MM.1S (cell line): Measurements from ENCODE around the gene GAGE12J.
"Not testable (repeated sequence)": the region's sequence is repeated elsewhere in the genome, so short reads cannot be mapped to it uniquely, and the experiment has no call there.

Experiments
- DNase-seq: peaks from one replicate; pipeline ENCODE4 v3.0.0-alpha.2; 2015
- H2AFZ ChIP-seq: fragments of 300-600 bp; sonication (generic); 2 replicates; pipeline ENCODE4 v1.6.0; 2016; ENCODE audit warnings: antibody characterized with exemption, low read length
- H3F3A ChIP-seq: fragments of 300-600 bp; sonication (generic); 2 replicates; pipeline ENCODE4 v1.6.1; 2016; ENCODE audit warnings: mild to moderate bottlenecking, antibody characterized with exemption, low read length, moderate library complexity, mixed read lengths; ENCODE audit not compliant: insufficient read depth
- H3K27ac ChIP-seq: fragments of 300-600 bp; sonication (generic); 2 replicates; pipeline ENCODE4 v1.5.1; 2016; ENCODE audit warnings: mild to moderate bottlenecking, low read length
- H3K27me3 ChIP-seq: fragments of 300-600 bp; sonication (generic); replicated peaks from 2 replicates; pipeline ENCODE4 v1.6.0; 2016; ENCODE audit warnings: low read length; ENCODE audit not compliant: insufficient read depth
- H3K36me3 ChIP-seq: fragments of 300-600 bp; sonication (generic); replicated peaks from 2 replicates; pipeline ENCODE4 v1.6.1; 2016; ENCODE audit warnings: mild to moderate bottlenecking, low read length, mixed read lengths; ENCODE audit not compliant: insufficient read depth
- H3K4me1 ChIP-seq: fragments of 300-600 bp; sonication (generic); 2 replicates; pipeline ENCODE4 v1.6.1; 2016; ENCODE audit warnings: low read length, mixed read lengths
- H3K4me2 ChIP-seq: fragments of 300-600 bp; sonication (generic); 2 replicates; pipeline ENCODE4 v1.6.0; 2016; ENCODE audit warnings: low read depth, low read length
- H3K4me3 ChIP-seq: fragments of 300-600 bp; sonication (generic); 2 replicates; pipeline ENCODE4 v1.5.1; 2016; ENCODE audit warnings: low read length, mixed read lengths
- H3K79me2 ChIP-seq: fragments of 300-600 bp; sonication (generic); 2 replicates; pipeline ENCODE4 v1.6.1; 2016; ENCODE audit warnings: mixed run types, low read length, mixed read lengths
- H3K9ac ChIP-seq: fragments of 300-600 bp; sonication (generic); 2 replicates; pipeline ENCODE4 v1.6.1; 2016; ENCODE audit warnings: low read length, mixed read lengths
- H3K9me2 ChIP-seq: fragments of 300-600 bp; sonication (generic); replicated peaks from 2 replicates; pipeline ENCODE4 v1.6.1; 2016; ENCODE audit warnings: mild to moderate bottlenecking, low read length, mixed read lengths; ENCODE audit not compliant: insufficient read depth
- H3K9me3 ChIP-seq: fragments of 300-600 bp; sonication (generic); replicated peaks from 2 replicates; pipeline ENCODE4 v1.6.1; 2016; ENCODE audit warnings: mild to moderate bottlenecking, low read length, mixed read lengths; ENCODE audit not compliant: insufficient read depth
- H4K20me1 ChIP-seq: fragments of 300-600 bp; sonication (generic); 2 replicates; pipeline ENCODE4 v1.6.1; 2016; ENCODE audit warnings: mild to moderate bottlenecking, low read length, moderate library complexity, mixed read lengths; ENCODE audit not compliant: insufficient read depth

GAGE12J gene

GRCh38 chrX:49331841-49332240, 10.0 kb downstream of the GAGE12J start:
- not testable (repeated sequence) for H2AFZ ChIP-seq, H3K4me1 ChIP-seq, H3K4me3 ChIP-seq, H4K20me1 ChIP-seq, H3K9ac ChIP-seq, H3K79me2 ChIP-seq, H3K27ac ChIP-seq, H3K4me2 ChIP-seq, DNase-seq, H3K27me3 ChIP-seq, H3K9me3 ChIP-seq, H3K36me3 ChIP-seq, H3F3A ChIP-seq, H3K9me2 ChIP-seq

GRCh38 chrX:49341449-49341848, 19.6 kb downstream of the GAGE12J start:
- not testable (repeated sequence) for H3K36me3 ChIP-seq, H3K4me2 ChIP-seq, H3K27me3 ChIP-seq, H3K79me2 ChIP-seq, DNase-seq, H3K27ac ChIP-seq, H2AFZ ChIP-seq, H3K9ac ChIP-seq, H3K9me2 ChIP-seq, H4K20me1 ChIP-seq, H3F3A ChIP-seq, H3K4me3 ChIP-seq, H3K4me1 ChIP-seq, H3K9me3 ChIP-seq

GRCh38 chrX:49344496-49345175, 22.8 kb downstream of the GAGE12J start:
- not testable (repeated sequence) for H4K20me1 ChIP-seq, H3K27me3 ChIP-seq, H3K9me2 ChIP-seq, H3K4me2 ChIP-seq, H3K9me3 ChIP-seq, H3K4me1 ChIP-seq, H3F3A ChIP-seq, H3K4me3 ChIP-seq, DNase-seq, H3K9ac ChIP-seq, H3K36me3 ChIP-seq, H3K27ac ChIP-seq, H2AFZ ChIP-seq, H3K79me2 ChIP-seq

- H3K9ac ChIP-seq, H3K36me3 ChIP-seq, H3K79me2 ChIP-seq, H3K4me2 ChIP-seq, H3K27me3 ChIP-seq, H3K4me1 ChIP-seq, H3K9me2 ChIP-seq, H3K27ac ChIP-seq, H4K20me1 ChIP-seq, H3F3A ChIP-seq, H3K4me3 ChIP-seq, DNase-seq, H2AFZ ChIP-seq, H3K9me3 ChIP-seq: not testable (repeated sequence)
Measured at GRCh38 chrX:49345402-49345801, 23.6 kb downstream of the GAGE12J start.

GRCh38 chrX:49346150-49346549, 24.3 kb downstream of the GAGE12J start:
- H3K4me3 ChIP-seq, H3K27me3 ChIP-seq, H3K36me3 ChIP-seq, H3K4me2 ChIP-seq, H4K20me1 ChIP-seq, H3K79me2 ChIP-seq, DNase-seq, H3K27ac ChIP-seq, H3K9me3 ChIP-seq, H2AFZ ChIP-seq, H3F3A ChIP-seq, H3K9ac ChIP-seq, H3K9me2 ChIP-seq, H3K4me1 ChIP-seq: not testable (repeated sequence)
